Forelimb muscle (tissue), 1 donor: ENCODE measurements around the gene ECT2. TPM values are rescaled to one million over a fixed set of nuclear protein-coding genes. Genes with fewer than 3 reads are reported as not detected.
"Not testable (repeated sequence)": the region's sequence is repeated elsewhere in the genome, so short reads cannot be mapped to it uniquely, and the experiment has no call there.

Experiments
- DNase-seq: peaks from one replicate; pipeline ENCODE4 v3.0.0-alpha.2; 2013; ENCODE audit warnings: low read depth
- polyA plus RNA-seq: library from polyadenylated mRNA; unstranded; fragments of 120-200 nt; gene quantifications from one replicate; pipeline ENCODE4 v1.2.1, GENCODE V29; 2013; ENCODE audit not compliant: insufficient read length

ECT2 gene, protein sequence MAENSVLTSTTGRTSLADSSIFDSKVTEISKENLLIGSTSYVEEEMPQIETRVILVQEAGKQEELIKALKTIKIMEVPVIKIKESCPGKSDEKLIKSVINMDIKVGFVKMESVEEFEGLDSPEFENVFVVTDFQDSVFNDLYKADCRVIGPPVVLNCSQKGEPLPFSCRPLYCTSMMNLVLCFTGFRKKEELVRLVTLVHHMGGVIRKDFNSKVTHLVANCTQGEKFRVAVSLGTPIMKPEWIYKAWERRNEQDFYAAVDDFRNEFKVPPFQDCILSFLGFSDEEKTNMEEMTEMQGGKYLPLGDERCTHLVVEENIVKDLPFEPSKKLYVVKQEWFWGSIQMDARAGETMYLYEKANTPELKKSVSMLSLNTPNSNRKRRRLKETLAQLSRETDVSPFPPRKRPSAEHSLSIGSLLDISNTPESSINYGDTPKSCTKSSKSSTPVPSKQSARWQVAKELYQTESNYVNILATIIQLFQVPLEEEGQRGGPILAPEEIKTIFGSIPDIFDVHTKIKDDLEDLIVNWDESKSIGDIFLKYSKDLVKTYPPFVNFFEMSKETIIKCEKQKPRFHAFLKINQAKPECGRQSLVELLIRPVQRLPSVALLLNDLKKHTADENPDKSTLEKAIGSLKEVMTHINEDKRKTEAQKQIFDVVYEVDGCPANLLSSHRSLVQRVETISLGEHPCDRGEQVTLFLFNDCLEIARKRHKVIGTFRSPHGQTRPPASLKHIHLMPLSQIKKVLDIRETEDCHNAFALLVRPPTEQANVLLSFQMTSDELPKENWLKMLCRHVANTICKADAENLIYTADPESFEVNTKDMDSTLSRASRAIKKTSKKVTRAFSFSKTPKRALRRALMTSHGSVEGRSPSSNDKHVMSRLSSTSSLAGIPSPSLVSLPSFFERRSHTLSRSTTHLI
- 13.0 TPM for polyA plus RNA-seq

DNA sequence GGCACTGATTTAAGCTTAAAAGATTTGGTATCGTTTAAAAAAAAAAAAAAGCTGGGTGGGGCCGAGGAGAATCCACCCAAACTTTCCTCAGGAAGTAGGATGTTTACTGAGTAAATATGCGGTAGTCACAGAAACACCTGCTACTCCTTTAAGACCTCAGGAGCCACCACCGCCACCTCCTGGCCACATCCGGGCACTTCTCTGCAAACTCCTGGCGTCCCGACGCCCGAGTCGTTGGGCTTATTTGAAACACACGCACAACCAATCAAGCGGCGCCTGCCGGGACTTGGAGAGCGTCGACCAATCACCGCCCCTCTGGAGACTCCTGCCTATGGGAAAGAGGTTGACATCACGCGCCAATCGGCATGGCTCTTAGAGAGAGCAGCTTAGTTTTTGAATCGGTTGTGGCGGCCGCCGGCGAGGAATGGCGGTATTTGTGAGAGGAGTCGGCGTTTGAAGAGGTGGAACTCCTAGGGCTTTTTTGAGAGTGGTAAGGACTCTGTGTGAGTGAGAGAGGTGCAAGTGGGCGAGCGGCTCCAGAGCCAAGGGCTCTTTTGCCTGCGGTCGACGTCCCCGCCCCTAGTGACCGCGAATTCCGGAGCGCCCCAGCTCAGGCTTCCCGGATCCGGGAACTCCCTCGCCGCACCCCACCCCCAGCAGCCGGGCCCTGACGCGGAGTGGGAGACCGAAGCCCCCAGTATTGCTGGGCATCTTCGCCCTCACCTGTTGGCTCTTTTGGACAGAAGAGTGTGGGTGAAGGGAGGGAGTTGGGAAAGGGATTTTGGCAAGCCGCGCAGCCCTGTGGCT is at the start of gene ECT2:
ECT2 (plus strand) TSS at position 359 of the 807 bp plus-strand sequence. CDS start 3,805 bp downstream, outside the sequence.
- DNase-seq, result peak; percentile 98

DNA sequence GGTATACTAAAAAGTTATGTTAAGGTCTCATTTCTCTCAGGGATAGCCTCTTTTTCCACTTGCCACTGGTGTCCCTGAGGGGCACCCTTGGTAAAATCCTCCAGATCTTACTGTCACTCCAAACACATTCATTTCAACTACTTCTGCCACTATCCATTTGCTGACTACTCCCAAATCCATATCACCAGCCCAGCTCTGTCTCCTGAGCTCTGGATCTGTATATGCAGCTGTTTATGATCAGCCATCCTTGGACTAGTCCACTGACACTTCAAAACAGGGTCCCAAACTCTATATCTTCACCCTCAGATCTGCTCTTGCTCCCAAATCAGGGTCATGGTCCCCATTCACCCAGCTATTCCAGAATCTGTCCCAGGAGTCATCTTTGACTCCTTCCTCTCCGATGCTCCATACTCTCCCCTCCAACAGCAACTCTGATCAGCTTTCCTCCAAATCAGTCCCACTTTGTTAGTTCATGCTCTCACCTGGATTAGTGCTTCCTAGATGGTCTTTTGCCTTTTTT is 49.5 kb upstream of the ECT2 start:
- DNase-seq, result no peak

DNA sequence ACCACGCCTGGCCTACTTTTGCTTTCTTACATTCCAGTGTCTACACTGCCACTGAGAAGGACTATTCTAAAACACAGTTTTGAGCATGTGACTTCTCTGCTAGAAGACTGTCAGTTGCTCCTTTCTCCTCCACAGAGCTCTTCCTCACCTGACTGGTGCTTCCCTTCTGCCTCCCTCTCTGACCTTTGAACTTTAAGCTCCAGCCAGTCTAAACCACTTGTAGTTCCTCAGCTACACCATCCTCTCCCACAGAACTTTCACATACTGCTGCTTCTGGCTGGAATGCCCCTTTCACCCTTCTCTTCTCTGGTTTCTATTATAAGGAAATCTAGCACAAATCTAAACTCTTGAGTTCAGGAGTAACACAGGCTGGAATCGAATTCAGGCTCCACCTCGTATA is 48.8 kb upstream of the ECT2 start:
- DNase-seq, result no peak

DNA sequence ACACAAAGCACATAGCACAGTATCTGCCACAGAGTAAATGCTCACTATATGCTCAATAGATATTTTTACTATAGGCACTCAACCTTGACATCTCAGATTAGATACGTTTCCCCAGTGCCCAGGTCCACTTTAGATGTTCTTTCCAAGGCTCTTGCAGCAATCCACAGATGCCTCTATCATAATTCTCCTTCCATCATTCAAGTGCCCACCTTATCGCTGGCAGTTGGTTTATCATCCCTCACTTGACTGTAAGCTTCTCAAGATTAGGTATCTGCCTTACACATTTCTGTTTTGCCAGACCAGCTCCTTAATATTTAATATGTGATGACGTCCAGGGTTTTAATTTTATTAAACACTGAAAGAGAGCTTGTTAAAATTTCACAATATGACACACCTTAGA is 48.3 kb upstream of the ECT2 start:
- DNase-seq, result no peak

DNA sequence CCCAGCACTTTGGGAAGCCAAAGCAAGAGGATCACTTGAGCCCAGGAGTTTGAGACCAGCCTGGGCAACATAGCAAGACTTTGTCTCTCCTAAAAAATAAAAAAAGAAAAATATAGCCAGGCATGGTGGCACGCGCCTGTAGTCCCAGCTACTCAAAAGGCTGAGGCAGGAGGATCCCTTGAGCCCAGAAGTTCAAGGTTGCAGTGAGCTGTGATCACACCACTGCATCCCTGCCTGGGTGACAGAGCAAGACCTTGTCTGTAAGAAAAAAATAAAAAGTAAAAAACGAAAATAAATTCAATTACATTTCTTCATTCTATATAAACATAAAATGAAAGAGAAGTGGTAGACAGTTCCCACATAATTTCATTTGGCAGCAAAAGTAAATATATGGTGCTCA is 47.8 kb upstream of the ECT2 start:
- not testable (repeated sequence) for DNase-seq

DNA sequence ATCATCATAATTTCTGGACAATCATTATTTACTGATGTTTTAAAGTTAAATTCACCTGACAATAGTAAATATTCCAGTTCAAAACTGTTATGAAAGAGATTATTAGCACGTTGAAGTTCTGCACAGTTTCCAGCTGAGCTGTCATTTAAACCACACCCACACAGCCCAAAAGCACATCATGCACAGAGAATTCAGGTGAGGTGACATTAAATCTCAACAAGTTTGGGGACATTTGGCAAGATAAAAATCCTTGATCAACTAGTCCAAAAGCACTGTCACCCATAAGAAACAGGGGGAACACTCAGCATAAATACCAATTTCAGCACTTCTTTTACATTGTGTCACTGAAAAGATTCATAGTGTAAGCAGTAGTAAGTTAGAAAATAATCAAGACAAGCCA is 46.5 kb upstream of the ECT2 start:
- no peak for DNase-seq

DNA sequence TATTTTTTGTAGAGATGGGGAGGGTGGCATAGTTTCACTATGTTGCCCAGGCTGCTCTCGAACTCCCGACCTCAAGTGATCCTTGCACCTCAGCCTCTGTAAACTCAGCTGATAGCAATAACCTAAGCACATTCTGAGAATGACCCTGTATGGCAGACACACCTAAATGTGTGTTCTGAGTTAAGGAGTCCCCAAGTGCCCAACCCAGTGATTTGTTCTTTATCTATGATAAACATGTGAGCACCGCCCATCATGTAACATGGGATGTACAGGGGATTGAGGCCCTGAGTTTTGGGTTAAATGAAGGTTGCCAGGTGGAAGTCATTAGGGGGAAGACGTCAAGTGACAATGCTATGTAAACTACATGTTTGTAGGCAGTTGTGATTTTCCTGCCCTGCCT is 45.4 kb upstream of the ECT2 start:
- DNase-seq, result no peak

DNA sequence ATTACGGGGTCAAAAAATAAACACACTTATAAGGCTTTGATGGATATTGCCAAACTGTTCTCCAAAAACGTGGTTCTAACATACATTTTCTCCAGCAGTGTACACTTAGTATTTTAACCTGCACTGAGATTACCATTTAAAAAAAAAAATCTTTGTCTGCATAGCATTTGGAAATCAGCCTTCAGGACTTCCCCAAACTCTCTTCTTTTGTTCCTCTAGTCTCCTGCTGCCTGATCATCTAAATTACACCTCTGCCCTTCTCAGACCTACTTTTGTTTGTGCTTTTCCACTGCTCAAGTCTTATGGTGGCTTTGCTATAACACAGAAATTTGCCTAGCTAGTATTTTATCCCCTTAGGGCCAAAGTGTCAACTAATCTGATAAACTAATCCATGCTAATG is 43.5 kb upstream of the ECT2 start:
- DNase-seq, result no peak

DNA sequence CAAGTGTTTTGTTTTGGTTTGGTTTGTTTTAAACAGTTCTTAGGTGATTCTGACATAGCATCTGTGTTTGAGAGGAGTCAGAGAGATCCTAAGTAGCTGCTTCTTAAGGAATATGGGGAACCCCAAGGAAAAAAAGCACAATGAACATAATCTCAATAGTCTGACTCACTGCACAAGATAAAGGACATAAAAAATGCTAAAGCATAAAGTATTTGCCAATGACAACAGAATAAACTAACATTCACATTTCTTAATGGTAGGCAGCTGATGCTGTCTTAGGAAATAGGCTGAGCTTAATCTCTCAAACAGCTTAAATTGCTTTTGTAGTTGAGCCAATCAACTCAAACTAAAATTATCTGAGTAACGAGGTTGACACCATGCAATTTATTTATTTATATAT is 42.6 kb upstream of the ECT2 start:
- DNase-seq, result no peak

DNA sequence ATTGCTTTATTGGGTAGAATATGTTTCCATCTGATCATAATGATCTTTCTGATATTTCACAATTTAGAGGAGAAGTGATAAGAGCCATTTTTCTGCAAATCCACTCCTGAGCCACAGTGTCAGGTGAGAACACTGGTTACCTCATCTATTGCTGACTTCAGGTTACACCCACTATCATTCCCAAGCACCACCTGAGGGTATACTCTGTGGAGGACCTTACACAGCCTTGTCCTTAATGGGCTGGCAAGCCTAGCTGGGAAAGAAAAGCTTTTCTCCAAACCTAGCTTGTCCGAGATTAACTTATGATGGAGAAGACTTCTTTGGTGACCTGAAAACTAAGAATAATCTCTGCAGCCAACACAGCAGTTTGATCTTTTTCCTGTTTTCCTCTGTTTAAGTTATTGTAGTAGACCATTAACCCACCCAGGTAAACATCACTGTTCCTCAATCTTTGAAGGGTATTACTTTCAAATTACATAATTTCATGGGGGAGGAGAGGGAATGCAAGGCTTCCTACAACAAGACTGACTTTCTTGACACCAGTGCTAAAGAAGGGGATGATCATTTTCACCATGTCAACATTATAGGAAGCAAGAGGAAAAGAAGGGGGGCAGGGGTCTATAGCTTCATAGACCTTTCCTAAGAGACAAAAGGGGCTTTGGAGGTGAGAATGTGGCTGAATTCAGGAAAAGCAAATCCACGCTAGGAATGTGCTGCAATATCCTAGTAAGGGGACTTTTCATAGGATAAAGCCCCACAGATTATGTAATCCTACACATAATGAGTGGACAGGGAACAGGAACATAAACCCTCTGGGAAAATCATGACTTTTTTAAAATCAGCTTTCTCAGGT is 41.4 kb upstream of the ECT2 start:
- no peak for DNase-seq

DNA sequence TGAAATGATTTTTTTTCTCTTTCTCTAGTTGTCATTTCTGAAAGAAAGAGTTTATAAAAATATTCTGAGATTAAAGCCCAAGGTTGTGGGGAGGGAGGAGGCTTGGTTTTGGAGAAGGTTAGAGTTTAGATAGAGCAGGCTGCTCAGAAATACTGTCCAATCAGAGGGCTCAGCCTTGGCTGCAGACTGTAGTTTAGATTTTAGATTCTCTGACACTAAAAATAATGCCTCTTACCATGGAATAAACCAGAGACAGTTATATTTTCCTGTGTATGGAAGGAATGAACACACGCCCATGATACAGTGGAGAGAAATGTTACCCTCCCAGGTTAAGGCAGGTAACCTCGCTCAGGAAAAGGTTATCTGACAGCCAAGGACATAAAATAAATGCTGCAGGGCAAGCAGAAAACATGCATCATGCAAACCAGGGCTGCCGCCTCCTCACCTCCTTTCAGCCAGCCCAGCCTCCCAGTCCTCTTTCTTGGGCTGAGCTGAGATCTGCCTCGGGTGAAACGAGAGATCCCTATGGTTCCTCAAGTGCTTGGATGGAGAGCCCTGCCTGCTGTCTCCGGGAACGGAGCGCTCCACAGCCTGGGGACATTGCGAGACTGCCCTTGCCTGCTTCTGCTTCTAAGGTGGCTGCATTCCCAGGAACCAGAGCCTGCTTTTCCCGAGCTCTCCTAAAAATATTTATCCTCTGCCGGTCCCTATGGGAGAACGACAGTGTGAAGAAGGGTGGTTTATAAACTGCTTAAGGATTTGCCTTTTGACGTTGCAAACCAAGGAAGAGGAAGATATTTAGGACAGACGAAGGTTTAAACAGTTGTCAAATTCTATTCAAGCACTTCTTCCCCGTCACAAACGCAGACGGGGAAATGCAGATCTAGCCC is 40.5 kb upstream of the ECT2 start:
- DNase-seq, result no peak

DNA sequence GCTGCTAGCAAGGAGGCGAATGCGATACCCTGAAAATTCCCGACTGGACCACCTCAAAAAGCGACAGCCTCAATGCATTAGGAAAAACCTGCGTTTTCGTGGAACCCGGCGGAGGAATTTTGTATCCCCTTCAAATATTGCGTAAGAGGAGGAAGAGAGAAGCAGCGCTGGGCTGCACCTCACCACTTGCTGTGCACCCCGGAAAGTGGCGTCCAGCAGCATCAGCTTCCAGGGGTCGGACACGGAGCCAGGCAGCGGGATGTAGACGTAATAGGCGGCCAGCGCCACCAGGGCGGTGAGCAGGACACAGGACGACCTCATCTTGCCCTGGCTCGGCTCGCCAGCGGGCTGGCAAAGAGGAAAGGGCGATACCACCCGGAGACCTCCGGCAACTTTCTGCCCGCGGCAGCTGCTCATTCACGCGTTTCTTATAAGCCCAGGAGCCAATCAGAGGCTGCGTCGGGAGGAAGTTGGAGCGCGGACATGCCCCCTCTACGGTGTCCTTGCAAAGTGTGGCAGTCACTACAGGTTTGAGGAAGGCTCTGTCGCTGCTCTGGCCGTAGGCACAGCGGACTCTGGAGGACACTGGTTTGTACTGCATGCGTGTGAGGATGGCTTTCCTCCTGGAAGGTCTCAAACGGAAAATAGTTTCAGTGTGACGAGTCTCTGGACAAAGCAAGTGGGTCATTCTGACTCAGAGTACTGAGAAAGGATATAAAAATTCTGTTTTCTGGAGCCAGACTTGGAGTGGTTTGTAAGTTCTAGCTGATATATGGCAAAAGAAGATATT is 39.7 kb upstream of the ECT2 start, which contains the start of gene NCEH1:
NCEH1 (minus strand) TSS at position 404 of the 790 bp plus-strand sequence; CDS start at position 321, 83 bp downstream.
- peak; percentile 92 for DNase-seq

DNA sequence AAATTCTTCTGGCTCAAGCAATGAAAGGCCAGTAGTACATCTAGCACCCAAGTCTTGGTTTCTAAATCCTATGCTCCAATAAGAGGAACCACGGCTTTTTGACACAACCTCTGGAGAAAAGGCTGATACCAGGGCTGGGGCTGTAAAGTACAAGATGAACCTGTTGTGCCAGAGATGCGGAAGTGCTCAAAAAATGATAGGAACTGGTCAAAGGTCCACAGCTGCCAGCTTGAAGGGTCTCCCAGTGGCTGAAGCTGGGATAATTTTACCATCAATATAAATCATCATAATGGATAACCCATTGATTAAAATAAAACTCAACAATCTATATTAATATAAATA is 39.1 kb upstream of the ECT2 start:
- no peak for DNase-seq

DNA sequence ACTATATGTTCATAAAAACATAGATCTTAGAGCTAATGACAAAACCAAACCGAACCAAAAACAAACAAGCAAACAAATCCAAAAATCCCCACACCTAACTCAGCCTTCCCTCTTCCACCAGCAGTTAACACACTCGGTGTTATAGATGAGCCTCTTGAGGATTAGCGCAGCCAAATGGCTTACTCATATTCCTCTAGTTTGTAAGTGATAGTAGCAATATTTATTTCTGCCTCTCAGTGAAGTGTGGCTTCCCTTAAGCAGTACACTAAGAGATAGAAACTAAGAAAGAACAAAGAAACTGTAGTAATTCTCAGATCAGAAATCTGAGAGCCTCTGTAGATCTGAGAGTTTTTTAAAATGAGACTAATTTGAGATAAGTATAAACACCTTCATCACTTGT is 37.2 kb upstream of the ECT2 start:
- no peak for DNase-seq

DNA sequence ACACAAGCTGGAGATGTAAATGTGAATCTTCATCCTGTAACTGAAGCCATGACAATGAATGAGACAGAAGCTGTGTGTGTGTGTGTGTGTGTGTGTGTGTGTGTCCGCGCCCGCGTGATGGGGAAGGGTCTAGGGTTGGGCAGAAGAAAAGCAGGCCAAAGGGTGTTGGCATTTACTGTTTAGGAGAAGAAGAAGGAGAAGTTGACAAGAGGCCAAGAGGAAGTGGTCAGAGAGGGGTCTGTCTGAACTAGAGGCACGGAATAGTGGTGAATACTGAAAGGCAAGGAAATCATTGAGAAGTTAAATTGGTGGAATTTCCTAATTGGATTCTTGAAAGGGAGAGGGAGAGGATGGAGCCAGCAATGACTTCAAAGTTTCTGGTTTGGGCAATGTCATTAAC is 34.0 kb upstream of the ECT2 start:
- no peak for DNase-seq

DNA sequence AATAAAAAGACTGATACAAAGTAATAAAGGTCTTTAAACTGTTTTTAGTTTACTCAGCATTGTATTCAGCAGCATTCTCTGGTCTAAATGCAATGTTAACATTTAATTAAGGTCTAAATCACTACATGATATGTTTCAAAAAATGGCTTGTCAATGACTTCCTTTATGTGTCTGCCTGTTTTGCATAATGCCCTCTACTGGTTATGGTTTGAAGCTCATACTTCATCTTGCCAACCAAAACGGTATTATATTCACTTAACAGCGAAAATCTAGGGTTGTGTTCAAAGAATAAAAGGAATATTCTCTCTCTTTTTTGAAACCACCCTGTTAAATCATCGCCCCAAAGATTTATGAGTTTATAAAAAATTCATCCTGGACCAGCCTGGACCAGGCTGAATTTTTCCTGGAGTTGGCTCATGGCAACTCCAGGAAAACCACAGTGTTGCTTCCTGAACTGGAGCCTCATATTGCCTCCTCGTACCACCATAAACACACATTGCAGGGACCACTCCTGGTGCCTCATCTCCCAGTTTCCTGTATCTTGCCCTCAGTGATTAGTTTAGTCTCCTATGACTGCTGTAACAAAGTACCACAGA is 32.9 kb upstream of the ECT2 start:
- no peak for DNase-seq

DNA sequence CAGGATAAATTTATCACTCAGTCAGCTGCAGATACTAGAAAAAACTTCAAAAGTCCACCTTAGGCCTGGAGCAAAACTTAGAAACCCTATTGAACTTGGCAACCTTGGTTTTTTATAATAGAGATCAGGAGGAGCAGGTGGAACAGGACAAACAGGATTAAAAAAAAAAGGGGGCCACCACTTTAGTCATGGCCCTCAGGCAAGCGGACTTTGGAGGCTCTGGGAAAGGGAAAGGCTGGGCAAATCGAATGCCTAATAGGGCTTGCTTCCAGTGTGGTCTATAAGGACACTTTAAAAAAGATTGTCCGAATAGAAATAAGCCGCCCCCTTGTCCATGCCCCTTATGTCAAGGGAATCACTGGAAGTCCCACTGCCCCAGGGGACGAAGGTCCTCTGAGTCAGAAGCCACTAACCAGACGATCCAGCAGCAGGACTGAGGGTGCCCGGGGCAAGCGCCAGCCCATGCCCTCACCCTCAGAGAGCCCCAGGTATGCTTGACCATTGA is 27.9 kb upstream of the ECT2 start:
- DNase-seq, result not testable (repeated sequence)

DNA sequence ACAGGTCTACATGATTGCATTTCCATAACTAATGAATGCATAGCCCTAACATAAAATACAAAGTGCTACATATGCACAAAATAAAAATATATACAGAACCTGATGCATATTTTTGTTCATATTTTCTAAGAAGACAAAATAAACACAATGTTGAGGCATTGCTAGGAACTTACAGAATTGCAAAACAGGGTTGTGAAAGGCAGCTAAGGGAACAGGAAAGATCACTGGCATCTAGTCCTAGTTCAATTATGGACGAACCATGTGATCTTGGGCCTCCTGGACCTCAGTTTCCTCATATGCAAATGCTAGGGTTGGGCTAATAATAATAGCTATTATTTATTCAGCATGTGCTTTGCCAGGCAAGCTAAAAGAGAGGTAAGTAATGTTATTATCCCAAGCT is 24.1 kb upstream of the ECT2 start:
- no peak for DNase-seq
